Measurements from ENCODE around the gene ZDHHC18. TPM values are rescaled to one million over a fixed set of nuclear protein-coding genes. Genes with fewer than 3 reads are reported as not detected.

Gene ZDHHC18
- total and polyA plus RNA-seq, 5 donors, result 11.8 to 14.4 (median 12.6) TPM

- DNase-seq, result no peak
- 66% methylated on average over 5 of the region's 5 CpGs for whole genome bisulfite sequencing
- Histone ChIP-seq H3K9me3 (ENCODE audit: control insufficient read depth, low read length) (no peaks in the 10 kb centered on the region), H3K27me3 (ENCODE audit: control insufficient read depth, insufficient read depth) (no peaks in the 10 kb centered on the region), H3K27ac (ENCODE audit: low read length) (peak overlapping the region; percentile 98), H3K4me3 (ENCODE audit: low read length) (no peak overlapping the region), H3K4me1 (ENCODE audit: control insufficient read depth, insufficient read depth, low read length) (peaks cover 16% of the 10 kb centered on the region)
- ATAC-seq, result no peak
- intact Hi-C loops (cut with DNase I), result loop anchor here in 3 of 4 donors (2.0 to 10.0 kb wide), 3 partner anchors 81 to 281 kb away; no protein-coding TSS in a partner anchor
Observed at GRCh38 chr1:26785611-26786436, 40.7 kb upstream of the ZDHHC18 start.

- ATAC-seq, result peak; percentile 63 to 66
- Histone ChIP-seq H3K4me3 (ENCODE audit: low read length) (peak overlapping the region; percentile 81), H3K27ac (ENCODE audit: low read length) (peak overlapping the region; percentile 100), H3K9me3 (ENCODE audit: control insufficient read depth, low read length) (no peaks in the 10 kb centered on the region), H3K4me1 (ENCODE audit: control insufficient read depth, insufficient read depth, low read length) (peaks cover 16% of the 10 kb centered on the region), H3K27me3 (ENCODE audit: control insufficient read depth, insufficient read depth) (no peaks in the 10 kb centered on the region)
- WGBS, result 3% methylated on average over 12 of the region's 12 CpGs
- peak; percentile 77 to 89 (median 88) for DNase-seq
- intact Hi-C loops (cut with DNase I), result loop anchor here in 3 of 4 donors (2.0 to 10.0 kb wide), 3 partner anchors 82 to 282 kb away; no protein-coding TSS in a partner anchor
Observed at GRCh38 chr1:26786437-26787380, 39.8 kb upstream of the ZDHHC18 start.

- 2% methylated on average over 11 of the region's 11 CpGs for WGBS
- H3K27me3 ChIP-seq (ENCODE audit: control insufficient read depth, insufficient read depth), result no peaks in the 10 kb centered on the region
- H3K9me3 ChIP-seq (ENCODE audit: control insufficient read depth, low read length), result no peaks in the 10 kb centered on the region
- ATAC-seq (peak in 1 of 2 donors; percentile 11), DNase-seq (no peak)
- peak overlapping the region; percentile 100 for H3K27ac ChIP-seq (ENCODE audit: low read length)
- H3K4me3 ChIP-seq (ENCODE audit: low read length), result peak overlapping the region; percentile 81
- peaks cover 16% of the 10 kb centered on the region for H3K4me1 ChIP-seq (ENCODE audit: control insufficient read depth, insufficient read depth, low read length)
- intact Hi-C loops (cut with DNase I), result loop anchor here in 3 of 4 donors (2.0 to 10.0 kb wide), 3 partner anchors 83 to 283 kb away; no protein-coding TSS in a partner anchor
Observed at GRCh38 chr1:26787381-26787705, 39.1 kb upstream of the ZDHHC18 start.

GRCh38 chr1:26787706-26788514 is 38.6 kb upstream of the ZDHHC18 start, which contains the start of gene PIGV:
PIGV (plus strand) TSS chr1:26787950; CDS start chr1:26790816, 2,866 bp downstream.
- no peaks in the 10 kb centered on the region for H3K9me3 ChIP-seq (ENCODE audit: control insufficient read depth, low read length)
- DNase-seq (peak; percentile 89 to 97 (median 96)), ATAC-seq (peak; percentile 92)
- peaks cover 16% of the 10 kb centered on the region for H3K4me1 ChIP-seq (ENCODE audit: control insufficient read depth, insufficient read depth, low read length)
- no peaks in the 10 kb centered on the region for H3K27me3 ChIP-seq (ENCODE audit: control insufficient read depth, insufficient read depth)
- intact Hi-C loops (cut with DNase I), result loop anchor here (2.0 to 10.0 kb wide), 5 partner anchors 83 to 283 kb away; no protein-coding TSS in a partner anchor
- H3K4me3 ChIP-seq (ENCODE audit: low read length), result peak within 1 kb of the TSS; percentile 81
- H3K27ac ChIP-seq (ENCODE audit: low read length), result peak within 1 kb of the TSS; percentile 100
- under 1% methylated on average over 63 of the region's 63 CpGs for WGBS

- intact Hi-C loops (cut with DNase I), result loop anchor here (2.0 to 10.0 kb wide), 5 partner anchors 84 to 284 kb away; no protein-coding TSS in a partner anchor
- DNase-seq, result peak in 1 of 3 donors; percentile 74
- no peaks in the 10 kb centered on the region for H3K9me3 ChIP-seq (ENCODE audit: control insufficient read depth, low read length)
- no peaks in the 10 kb centered on the region for H3K27me3 ChIP-seq (ENCODE audit: control insufficient read depth, insufficient read depth)
- WGBS, result 6% methylated on average over 10 of the region's 10 CpGs
- ATAC-seq, result no peak
- peak overlapping the region; percentile 81 for H3K4me3 ChIP-seq (ENCODE audit: low read length)
- peaks cover 16% of the 10 kb centered on the region for H3K4me1 ChIP-seq (ENCODE audit: control insufficient read depth, insufficient read depth, low read length)
- H3K27ac ChIP-seq (ENCODE audit: low read length), result peak overlapping the region; percentile 100
Observed at GRCh38 chr1:26788515-26788785, 38.0 kb upstream of the ZDHHC18 start.

GRCh38 chr1:26788836-26789611 is 37.5 kb upstream of the ZDHHC18 start:
- Histone ChIP-seq H3K9me3 (ENCODE audit: control insufficient read depth, low read length) (no peaks in the 10 kb centered on the region), H3K27me3 (ENCODE audit: control insufficient read depth, insufficient read depth) (no peaks in the 10 kb centered on the region), H3K27ac (ENCODE audit: low read length) (peak overlapping the region; percentile 100), H3K4me3 (ENCODE audit: low read length) (peak overlapping the region; percentile 81), H3K4me1 (ENCODE audit: control insufficient read depth, insufficient read depth, low read length) (peaks cover 16% of the 10 kb centered on the region)
- intact Hi-C loops (cut with DNase I), result loop anchor here (1.0 to 10.0 kb wide), 6 partner anchors 84 to 284 kb away; no protein-coding TSS in a partner anchor
- under 1% methylated on average over 19 of the region's 19 CpGs for WGBS
- ATAC-seq (peak; percentile 48 to 63), DNase-seq (peak; percentile 89 to 93 (median 92))

GRCh38 chr1:26789612-26789865 is 36.9 kb upstream of the ZDHHC18 start:
- Histone ChIP-seq H3K27ac (ENCODE audit: low read length) (no peak overlapping the region), H3K4me1 (ENCODE audit: control insufficient read depth, insufficient read depth, low read length) (peaks cover 11% of the 10 kb centered on the region), H3K27me3 (ENCODE audit: control insufficient read depth, insufficient read depth) (no peaks in the 10 kb centered on the region), H3K9me3 (ENCODE audit: control insufficient read depth, low read length) (no peaks in the 10 kb centered on the region), H3K4me3 (ENCODE audit: low read length) (no peak overlapping the region)
- DNase-seq (no peak), ATAC-seq (no peak)
- 69% methylated on average over 3 of the region's 3 CpGs for WGBS
- intact Hi-C loops (cut with DNase I), result loop anchor here (1.0 to 10.0 kb wide), 6 partner anchors 85 to 285 kb away; no protein-coding TSS in a partner anchor

- H3K4me3 ChIP-seq (ENCODE audit: low read length), result no peak overlapping the region
Observed at GRCh38 chr1:26789931-26790330, 36.6 kb upstream of the ZDHHC18 start.

GRCh38 chr1:26790551-26790953 is 35.9 kb upstream of the ZDHHC18 start:
- intact Hi-C loops (cut with DNase I), result loop anchor here in 1 of 4 donors (5.0 kb wide), 1 partner anchor 188 kb away; no protein-coding TSS in a partner anchor
- H3K4me1 ChIP-seq (ENCODE audit: control insufficient read depth, insufficient read depth, low read length), result peaks cover 9% of the 10 kb centered on the region

More at GRCh38 chr1:26789931-26790330, 36.6 kb upstream of the ZDHHC18 start:
- no peaks in the 10 kb centered on the region for H3K27me3 ChIP-seq (ENCODE audit: control insufficient read depth, insufficient read depth)
- 76% methylated on average over 4 of the region's 4 CpGs for WGBS
- no peak for ATAC-seq
- peaks cover 9% of the 10 kb centered on the region for H3K4me1 ChIP-seq (ENCODE audit: control insufficient read depth, insufficient read depth, low read length)
- H3K27ac ChIP-seq (ENCODE audit: low read length), result no peak overlapping the region
- H3K9me3 ChIP-seq (ENCODE audit: control insufficient read depth, low read length), result no peaks in the 10 kb centered on the region
- DNase-seq, result no peak
- intact Hi-C loops (cut with DNase I), result loop anchor here (1.0 to 10.0 kb wide), 7 partner anchors 85 to 285 kb away; no protein-coding TSS in a partner anchor

More at GRCh38 chr1:26790551-26790953, 35.9 kb upstream of the ZDHHC18 start:
- Histone ChIP-seq H3K4me3 (ENCODE audit: low read length) (no peak overlapping the region), H3K27ac (ENCODE audit: low read length) (peak overlapping the region; percentile 46), H3K27me3 (ENCODE audit: control insufficient read depth, insufficient read depth) (no peaks in the 10 kb centered on the region), H3K9me3 (ENCODE audit: control insufficient read depth, low read length) (no peaks in the 10 kb centered on the region)
- DNase-seq (no peak), ATAC-seq (no peak)
- 58% methylated on average over 5 of the region's 5 CpGs for WGBS

All from right cardiac atrium (tissue), 5 donors.